OCI-LY1 (cell line): Measurements from ENCODE around the gene PCDHGA1.

Source experiments
- H2AFZ ChIP-seq: fragments of 200-600 bp; sonication (generic), shearing (Covaris generic); 2 replicates; pipeline ENCODE4 v1.6.0; 2014; ENCODE audit warnings: antibody characterized with exemption, mild to moderate bottlenecking, low read length
- H3F3A ChIP-seq: fragments of 200-600 bp; sonication (generic), shearing (Covaris generic); 2 replicates; pipeline ENCODE4 v1.6.0; 2014; ENCODE audit warnings: mild to moderate bottlenecking, antibody characterized with exemption, low read length, moderate library complexity; ENCODE audit not compliant: insufficient read depth
- H3K27ac ChIP-seq: fragments of 200-600 bp; sonication (generic); 2 replicates; pipeline ENCODE4 v1.5.1; 2014; ENCODE audit warnings: low read length, mixed run types, mild to moderate bottlenecking, low read depth; ENCODE audit not compliant: poor library complexity, severe bottlenecking
- H3K27me3 ChIP-seq: fragments of 200-600 bp; sonication (generic); 2 replicates; pipeline ENCODE4 v1.6.0; 2014; ENCODE audit warnings: antibody characterized with exemption, mild to moderate bottlenecking, low read length, moderate library complexity; ENCODE audit not compliant: insufficient read depth
- H3K36me3 ChIP-seq: fragments of 200-600 bp; sonication (generic); 2 replicates; pipeline ENCODE4 v1.6.1; 2014; ENCODE audit warnings: mild to moderate bottlenecking, antibody characterized with exemption, low read length, moderate library complexity, mixed read lengths; ENCODE audit not compliant: insufficient read depth
- H3K4me1 ChIP-seq: fragments of 200-600 bp; sonication (generic); 2 replicates; pipeline ENCODE4 v1.5.1; 2014; ENCODE audit warnings: mild to moderate bottlenecking, low read length, moderate library complexity; ENCODE audit not compliant: insufficient read depth, severe bottlenecking
- H3K4me2 ChIP-seq: fragments of 200-600 bp; sonication (generic), shearing (Covaris generic); 2 replicates; pipeline ENCODE4 v1.6.1; 2014; ENCODE audit warnings: low read length
- H3K4me3 ChIP-seq: fragments of 200-600 bp; sonication (generic); 2 replicates; pipeline ENCODE4 v1.5.1; 2014; ENCODE audit warnings: low read length, low read depth, mild to moderate bottlenecking, mixed read lengths; ENCODE audit not compliant: poor library complexity, severe bottlenecking
- H3K79me2 ChIP-seq: fragments of 200-600 bp; shearing (Covaris generic); 2 replicates; pipeline ENCODE4 v1.6.1; 2016; ENCODE audit warnings: mixed run types, low read length, mixed read lengths; ENCODE audit not compliant: insufficient read depth
- H3K9ac ChIP-seq: fragments of 200-600 bp; sonication (generic), shearing (Covaris generic); 2 replicates; pipeline ENCODE4 v1.6.1; 2014; ENCODE audit warnings: mild to moderate bottlenecking, low read length, mixed read lengths
- H3K9me2 ChIP-seq: fragments of 200-600 bp; sonication (generic), shearing (Covaris generic); 2 replicates; pipeline ENCODE4 v1.6.1; 2014; ENCODE audit warnings: low read depth, mild to moderate bottlenecking, low read length, mixed read lengths
- H3K9me3 ChIP-seq: fragments of 200-600 bp; shearing (Covaris generic); 2 replicates; pipeline ENCODE4 v1.6.1; 2014; ENCODE audit warnings: low read length, mixed read lengths
- H4K20me1 ChIP-seq: fragments of 200-600 bp; sonication (generic), shearing (Covaris generic); 2 replicates; pipeline ENCODE4 v1.6.0; 2016; ENCODE audit warnings: mild to moderate bottlenecking, low read length; ENCODE audit not compliant: insufficient read depth
- EZH2 ChIP-seq: fragments of 200-600 bp; sonication (generic), shearing (Covaris generic); IDR thresholded peaks from 2 replicates; pipeline ENCODE4 v1.8.0; 2017; ENCODE audit warnings: borderline replicate concordance, mixed run types, mild to moderate bottlenecking, antibody characterized with exemption, low read length, moderate library complexity, mixed read lengths
- TF ChIP-seq, protein P1 (sequence below): fragments of 200-600 bp; sonication (generic), shearing (Covaris generic); IDR thresholded peaks from 2 replicates; pipeline ENCODE4 v1.5.1; 2017; ENCODE audit warnings: mild to moderate bottlenecking, antibody characterized with exemption, low read length, moderate library complexity, mixed read lengths

PCDHGA1 gene

DNA sequence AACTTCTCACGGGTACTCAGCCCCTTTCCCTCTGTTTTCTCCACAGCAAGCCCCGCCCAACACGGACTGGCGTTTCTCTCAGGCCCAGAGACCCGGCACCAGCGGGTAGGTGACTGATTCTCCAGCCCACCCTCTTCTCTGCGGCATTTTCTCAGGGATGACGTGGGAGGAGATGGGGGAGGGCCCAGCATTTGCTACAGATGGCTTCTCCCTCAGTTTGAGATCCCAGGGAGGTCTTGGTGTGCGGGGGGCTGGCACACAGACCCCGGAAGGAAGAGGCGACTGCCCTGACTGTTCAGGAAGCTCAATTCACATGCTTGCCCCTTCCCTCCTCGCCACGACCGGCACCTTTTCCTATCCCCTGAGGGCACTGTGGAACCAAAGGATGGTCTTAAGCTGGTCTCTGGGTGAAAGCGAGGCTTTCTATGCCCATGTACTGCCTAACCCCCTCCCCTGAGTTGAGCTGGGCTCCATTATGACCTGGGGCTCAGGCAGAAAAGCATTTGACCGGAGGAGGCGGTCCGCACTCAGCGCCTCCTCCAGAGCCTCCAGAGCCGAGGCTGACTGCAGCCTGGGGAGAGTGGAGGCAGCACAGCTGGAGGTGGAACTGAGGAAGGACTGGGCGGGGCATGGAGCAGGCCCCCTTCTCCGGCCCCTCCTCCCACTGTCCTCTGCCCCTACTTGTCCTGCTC is 164.6 kb downstream of the PCDHGA1 start:
- Histone ChIP-seq H3F3A (no peaks in the 10 kb centered on the region), H3K4me1 (no peaks in the 10 kb centered on the region), H3K9me3 (no peaks in the 10 kb centered on the region), H3K27ac (no peak overlapping the region), H3K4me3 (no peak overlapping the region), H3K9me2 (no peaks in the 10 kb centered on the region), H3K27me3 (no peaks in the 10 kb centered on the region), H2AFZ (no peak overlapping the region), H3K4me2 (no peak overlapping the region), H4K20me1 (no peaks in the 10 kb centered on the region), H3K79me2 (no peaks in the 10 kb centered on the region), H3K36me3 (no peaks in the 10 kb centered on the region), H3K9ac (no peak overlapping the region)
- no peak for TF ChIP-seq EZH2
- TF ChIP-seq, protein P1, sequence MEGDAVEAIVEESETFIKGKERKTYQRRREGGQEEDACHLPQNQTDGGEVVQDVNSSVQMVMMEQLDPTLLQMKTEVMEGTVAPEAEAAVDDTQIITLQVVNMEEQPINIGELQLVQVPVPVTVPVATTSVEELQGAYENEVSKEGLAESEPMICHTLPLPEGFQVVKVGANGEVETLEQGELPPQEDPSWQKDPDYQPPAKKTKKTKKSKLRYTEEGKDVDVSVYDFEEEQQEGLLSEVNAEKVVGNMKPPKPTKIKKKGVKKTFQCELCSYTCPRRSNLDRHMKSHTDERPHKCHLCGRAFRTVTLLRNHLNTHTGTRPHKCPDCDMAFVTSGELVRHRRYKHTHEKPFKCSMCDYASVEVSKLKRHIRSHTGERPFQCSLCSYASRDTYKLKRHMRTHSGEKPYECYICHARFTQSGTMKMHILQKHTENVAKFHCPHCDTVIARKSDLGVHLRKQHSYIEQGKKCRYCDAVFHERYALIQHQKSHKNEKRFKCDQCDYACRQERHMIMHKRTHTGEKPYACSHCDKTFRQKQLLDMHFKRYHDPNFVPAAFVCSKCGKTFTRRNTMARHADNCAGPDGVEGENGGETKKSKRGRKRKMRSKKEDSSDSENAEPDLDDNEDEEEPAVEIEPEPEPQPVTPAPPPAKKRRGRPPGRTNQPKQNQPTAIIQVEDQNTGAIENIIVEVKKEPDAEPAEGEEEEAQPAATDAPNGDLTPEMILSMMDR: no peak

DNA sequence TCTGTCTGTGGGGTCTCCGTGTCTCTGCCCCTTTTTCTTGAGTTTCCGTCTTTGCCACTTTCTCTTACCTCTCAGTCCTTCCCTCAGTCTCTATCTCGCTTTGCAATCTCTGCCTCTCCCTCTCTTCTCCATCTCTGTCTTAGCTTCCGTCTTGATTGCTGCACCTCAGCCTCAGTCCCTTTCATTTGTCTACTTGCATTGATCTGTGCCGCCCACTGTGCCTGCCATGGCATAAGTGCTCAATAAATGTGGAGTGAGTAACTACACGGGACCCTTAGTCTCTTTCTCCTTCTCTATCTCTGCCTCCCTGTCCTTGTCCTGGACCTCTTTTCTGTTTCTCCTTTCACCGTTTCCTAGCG is 165.1 kb downstream of the PCDHGA1 start:
- Histone ChIP-seq H2AFZ (no peak overlapping the region), H3K9me2 (no peaks in the 10 kb centered on the region), H3K4me1 (no peaks in the 10 kb centered on the region), H3K4me3 (no peak overlapping the region), H3K27me3 (no peaks in the 10 kb centered on the region), H3K36me3 (no peaks in the 10 kb centered on the region), H3K9ac (no peak overlapping the region), H3K27ac (no peak overlapping the region), H3K4me2 (no peak overlapping the region), H4K20me1 (no peaks in the 10 kb centered on the region), H3K9me3 (no peaks in the 10 kb centered on the region), H3K79me2 (no peaks in the 10 kb centered on the region), H3F3A (no peaks in the 10 kb centered on the region)
- TF ChIP-seq, protein P1: no peak
- no peak for TF ChIP-seq EZH2

DNA sequence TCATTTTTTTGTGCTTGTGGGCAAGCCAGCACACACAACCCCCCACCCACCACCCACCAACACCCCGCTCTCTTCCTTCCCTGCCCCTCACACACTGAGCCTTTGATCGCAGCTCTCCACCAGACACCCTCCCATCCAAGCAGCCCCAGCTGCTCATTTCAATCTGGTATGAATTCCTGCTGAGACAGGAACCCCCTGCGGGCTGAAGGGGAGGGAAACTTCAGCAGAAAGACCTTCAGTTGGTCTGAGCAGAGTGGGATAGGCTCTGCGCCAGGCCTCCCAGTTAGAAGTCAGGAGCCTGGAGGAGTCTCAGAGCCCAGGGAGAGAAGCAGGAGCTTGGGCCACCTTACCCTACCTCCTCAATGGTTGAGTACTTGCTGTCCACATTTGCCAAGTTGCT is 165.7 kb downstream of the PCDHGA1 start:
- Histone ChIP-seq H3K27ac (no peak overlapping the region), H4K20me1 (no peaks in the 10 kb centered on the region), H3K4me1 (no peaks in the 10 kb centered on the region), H2AFZ (no peak overlapping the region), H3K4me2 (no peak overlapping the region), H3K9me3 (no peaks in the 10 kb centered on the region), H3K4me3 (no peak overlapping the region), H3F3A (no peaks in the 10 kb centered on the region), H3K9ac (no peak overlapping the region), H3K27me3 (no peaks in the 10 kb centered on the region), H3K9me2 (no peaks in the 10 kb centered on the region), H3K79me2 (no peaks in the 10 kb centered on the region), H3K36me3 (no peaks in the 10 kb centered on the region)
- TF ChIP-seq, protein P1: no peak
- TF ChIP-seq EZH2: no peak
